ENCODE measurements around the gene PVALEF. TPM values are rescaled to one million over a fixed set of nuclear protein-coding genes. Genes with fewer than 3 reads are reported as not detected.

PVALEF gene
- total RNA-seq, 2 donors from 2014 or later, result not detected

GRCh38 chr17:81134064-81134781 lies 31.1 kb upstream of the PVALEF start:
- intact Hi-C loops (cut with DNase I), result no loop called here
- Histone ChIP-seq H3K9me3 (no peaks in the 10 kb centered on the region), H3K36me3 (no peaks in the 10 kb centered on the region), H3K27me3 (no peaks in the 10 kb centered on the region), H3K9ac (ENCODE audit: low read depth in 2 of 2, low read length in 2 of 2) (no peak overlapping the region), H3K27ac (no peak overlapping the region), H3K4me1 (no peaks in the 10 kb centered on the region), H3K4me3 (no peak overlapping the region)
- DNase-seq, result no peak
- no peak for TF ChIP-seq CTCF (IDR thresholded peaks at IDR 0.05)

DNA sequence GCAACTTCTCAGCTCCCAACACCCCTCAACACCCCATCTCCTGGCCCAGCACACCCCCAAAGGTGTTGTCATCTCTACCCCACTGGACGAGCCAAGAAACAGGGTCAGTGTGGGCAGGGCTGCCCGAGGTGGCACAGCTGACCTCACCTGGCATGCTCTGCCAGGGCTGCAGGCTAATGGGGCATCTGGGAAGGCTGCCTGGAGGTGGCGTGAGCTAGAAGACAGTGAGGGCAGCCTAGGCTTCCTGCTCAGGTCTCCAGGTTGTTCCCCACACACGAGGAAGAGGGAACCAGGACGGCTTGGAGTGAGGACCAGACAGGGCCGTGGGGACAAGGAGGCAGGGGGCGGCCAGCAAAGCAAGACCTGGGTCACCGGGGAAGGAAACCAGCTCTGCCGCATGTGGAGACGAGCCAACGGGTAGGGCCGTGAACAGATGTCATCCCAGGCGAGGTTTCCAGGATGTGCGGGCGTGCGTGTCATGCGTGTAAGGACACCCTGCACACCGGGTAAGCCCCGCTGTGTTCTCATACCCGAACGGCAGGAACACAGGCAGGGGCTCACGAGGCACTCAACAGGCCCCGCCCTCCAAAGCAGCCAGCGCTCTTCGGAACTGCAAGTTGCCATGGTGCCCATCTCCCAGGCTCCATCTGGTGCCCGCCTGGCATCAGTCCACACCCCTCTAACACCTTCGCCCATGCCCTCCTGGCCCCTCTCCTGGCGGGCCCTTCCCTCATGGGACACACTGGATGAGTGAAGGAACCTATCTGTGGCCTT lies 29.6 kb upstream of the PVALEF start:
- no peak overlapping the region for H3K27ac ChIP-seq
- intact Hi-C loops (cut with DNase I), result no loop called here
- H3K9me3 ChIP-seq, result no peaks in the 10 kb centered on the region
- no peaks in the 10 kb centered on the region for H3K36me3 ChIP-seq
- no peak for TF ChIP-seq CTCF (IDR thresholded peaks at IDR 0.05)
- H3K9ac ChIP-seq (ENCODE audit: low read depth in 2 of 2, low read length in 2 of 2), result no peak overlapping the region
- no peak for DNase-seq
- no peak overlapping the region for H3K4me3 ChIP-seq
- H3K27me3 ChIP-seq, result no peaks in the 10 kb centered on the region
- no peaks in the 10 kb centered on the region for H3K4me1 ChIP-seq

DNA sequence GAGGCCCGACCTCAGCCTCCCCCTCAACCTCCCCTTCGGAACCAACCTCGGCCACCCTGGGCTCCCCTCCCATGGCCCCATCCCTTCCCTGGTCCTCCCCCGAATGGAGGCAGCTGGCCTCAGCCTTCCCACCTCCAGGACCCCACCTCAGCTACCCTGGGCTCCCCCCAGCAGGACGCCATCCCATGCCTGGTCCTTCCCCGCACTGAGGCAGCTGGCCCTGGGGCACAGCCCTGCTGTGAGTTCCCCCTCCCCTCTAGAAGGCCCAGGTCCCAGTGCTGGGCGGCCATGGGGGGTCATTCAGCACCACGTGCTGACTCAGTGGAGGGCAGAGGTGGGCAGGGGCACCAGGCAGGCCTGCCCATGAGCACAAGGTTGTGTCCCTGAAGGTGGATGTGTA lies 28.9 kb upstream of the PVALEF start:
- intact Hi-C loops (cut with DNase I), result no loop called here
- no peaks in the 10 kb centered on the region for H3K36me3 ChIP-seq
- TF ChIP-seq CTCF (IDR thresholded peaks at IDR 0.05), result no peak
- no peak overlapping the region for H3K9ac ChIP-seq (ENCODE audit: low read depth in 2 of 2, low read length in 2 of 2)
- DNase-seq, result no peak
- H3K4me1 ChIP-seq, result no peaks in the 10 kb centered on the region
- H3K27me3 ChIP-seq, result no peaks in the 10 kb centered on the region
- H3K9me3 ChIP-seq, result no peaks in the 10 kb centered on the region
- H3K4me3 ChIP-seq, result no peak overlapping the region
- H3K27ac ChIP-seq, result no peak overlapping the region

DNA sequence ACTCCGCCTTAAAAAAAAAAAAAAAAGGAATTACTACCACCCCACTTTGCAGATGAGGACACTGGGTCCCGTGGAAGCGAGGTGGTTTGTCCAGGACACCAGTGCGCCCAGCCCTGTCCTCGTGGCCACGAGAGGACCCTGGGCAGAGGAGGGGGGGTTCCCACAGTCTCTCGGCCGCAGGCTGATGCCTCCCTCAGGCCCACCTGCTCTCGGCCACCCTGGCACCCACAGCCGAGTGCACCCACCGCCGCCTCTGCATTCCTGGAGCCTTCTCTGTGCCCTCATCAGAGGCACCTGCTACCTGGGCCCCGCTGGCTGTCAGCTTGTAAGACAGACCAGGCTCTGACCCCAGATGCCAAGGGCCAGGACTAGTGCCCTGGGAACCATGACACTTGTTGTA lies 28.1 kb upstream of the PVALEF start:
- H3K9ac ChIP-seq (ENCODE audit: low read depth in 2 of 2, low read length in 2 of 2), result no peak overlapping the region
- TF ChIP-seq CTCF (IDR thresholded peaks at IDR 0.05), result no peak
- intact Hi-C loops (cut with DNase I), result no loop called here
- H3K36me3 ChIP-seq, result no peaks in the 10 kb centered on the region
- H3K27me3 ChIP-seq, result no peaks in the 10 kb centered on the region
- no peak overlapping the region for H3K27ac ChIP-seq
- H3K9me3 ChIP-seq, result no peaks in the 10 kb centered on the region
- no peak overlapping the region for H3K4me3 ChIP-seq
- no peak for DNase-seq
- H3K4me1 ChIP-seq, result no peaks in the 10 kb centered on the region

- no peaks in the 10 kb centered on the region for H3K4me1 ChIP-seq
- no peak overlapping the region for H3K9ac ChIP-seq (ENCODE audit: low read depth in 2 of 2, low read length in 2 of 2)
- no peaks in the 10 kb centered on the region for H3K36me3 ChIP-seq
- TF ChIP-seq CTCF (IDR thresholded peaks at IDR 0.05), result no peak
- no peak overlapping the region for H3K4me3 ChIP-seq
- H3K27me3 ChIP-seq, result no peaks in the 10 kb centered on the region
- H3K9me3 ChIP-seq, result no peaks in the 10 kb centered on the region
- H3K27ac ChIP-seq, result no peak overlapping the region
- DNase-seq, result no peak
- intact Hi-C loops (cut with DNase I), result no loop called here
Observed at GRCh38 chr17:81138083-81138482, 27.2 kb upstream of the PVALEF start.

Measured in colonic mucosa (tissue), 4 donors.